ENCODE data around the gene F12.
A peak's percentile ranks its signal among the peaks of the same experiment; 100 is the strongest.
"Not testable (repeated sequence)": the region's sequence is repeated elsewhere in the genome, so short reads cannot be mapped to it uniquely, and the experiment has no call there.

The F12 gene

GRCh38 chr5:177432143-177432838 lies 22.9 kb upstream of the F12 start:
- no peak for DNase-seq

- DNase-seq = no peak
Observed at GRCh38 chr5:177431317-177432142, 22.2 kb upstream of the F12 start.

- DNase-seq = no peak
Observed at GRCh38 chr5:177430972-177431316, 21.6 kb upstream of the F12 start.

- DNase-seq = no peak
Observed at GRCh38 chr5:177430140-177430951, 21.0 kb upstream of the F12 start.

- no peak for DNase-seq
Observed at GRCh38 chr5:177429248-177430040, 20.1 kb upstream of the F12 start.

- DNase-seq = no peak
Observed at GRCh38 chr5:177428574-177429217, 19.3 kb upstream of the F12 start.

GRCh38 chr5:177427919-177428573 lies 18.7 kb upstream of the F12 start:
- DNase-seq = no peak

GRCh38 chr5:177427211-177427822 lies 18.0 kb upstream of the F12 start:
- DNase-seq = no peak

GRCh38 chr5:177426566-177427210 lies 17.3 kb upstream of the F12 start, which contains the start of gene GRK6:
Gene GRK6, plus strand, starts transcription at chr5:177426676. Its CDS starts 170 bp downstream, at chr5:177426846.
- peak; percentile 61 for DNase-seq

GRCh38 chr5:177425801-177426565 lies 16.6 kb upstream of the F12 start:
- DNase-seq = peak; percentile 100

- peak; percentile 43 for DNase-seq
Observed at GRCh38 chr5:177425196-177425800, 15.9 kb upstream of the F12 start.

GRCh38 chr5:177423671-177424070 lies 14.3 kb upstream of the F12 start:
- no peak for DNase-seq

GRCh38 chr5:177421062-177421798 lies 11.9 kb upstream of the F12 start:
- no peak for DNase-seq

GRCh38 chr5:177420472-177420871 lies 11.1 kb upstream of the F12 start:
- DNase-seq = not testable (repeated sequence)

- no peak for DNase-seq
Observed at GRCh38 chr5:177419046-177419445, 9.7 kb upstream of the F12 start.

GRCh38 chr5:177417081-177417480 lies 7.7 kb upstream of the F12 start:
- DNase-seq = not testable (repeated sequence)

GRCh38 chr5:177414481-177414880 lies 5.1 kb upstream of the F12 start:
- no peak for DNase-seq

- DNase-seq = no peak
Observed at GRCh38 chr5:177412603-177413233, 3.4 kb upstream of the F12 start.
